DND-41 (cell line): ENCODE measurements around the gene NFASC.

ENCODE experiments used
- CTCF ChIP-seq: IDR thresholded peaks from 2 replicates; pipeline ENCODE4 v1.5.1; 2012; ENCODE audit warnings: borderline replicate concordance, low read length, moderate library complexity, mild to moderate bottlenecking; ENCODE audit not compliant: poor library complexity, severe bottlenecking; ENCODE audit errors: extremely low read depth
- EZH2 ChIP-seq: IDR thresholded peaks from 3 replicates; pipeline ENCODE4 v1.6.1; 2012; ENCODE audit warnings: borderline replicate concordance, low read depth, mild to moderate bottlenecking, moderate library complexity, low read length, inconsistent platforms; ENCODE audit not compliant: severe bottlenecking

DNA sequence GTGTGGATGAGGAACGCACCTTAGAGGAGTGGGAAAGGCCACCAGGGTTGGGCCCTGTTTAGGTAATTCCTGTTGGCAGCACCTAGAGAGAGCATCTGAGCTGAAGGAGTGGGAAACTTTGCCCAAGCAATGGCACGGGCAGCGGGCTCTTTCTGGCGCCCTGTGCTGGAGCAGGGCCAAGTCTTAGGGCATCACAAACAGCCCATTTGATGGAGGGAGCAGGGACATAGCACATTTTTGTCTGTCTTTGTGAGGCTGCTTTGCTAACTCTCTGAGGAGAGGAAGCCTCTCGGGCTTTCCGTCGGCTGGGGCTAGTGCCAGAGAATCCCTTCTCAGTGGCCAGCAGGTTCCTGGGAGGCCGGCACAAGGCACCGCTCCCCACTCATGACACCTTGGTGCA is 149.8 kb downstream of the NFASC start:
- TF ChIP-seq CTCF (no peak), EZH2 (no peak)
